ENCODE data around the gene SEC23A.
"Not testable (repeated sequence)": the region's sequence is repeated elsewhere in the genome, so short reads cannot be mapped to it uniquely, and the experiment has no call there.

SEC23A gene

GRCh38 chr14:39015964-39016577, 87.0 kb downstream of the SEC23A start:
- WGBS (ENCODE audit: insufficient coverage, insufficient read length) = no CpG with 5 or more reads among the region's 3 CpGs
- Histone ChIP-seq H3K4me1 (ENCODE audit: control insufficient read depth, insufficient read depth, low read length) (no peaks in the 10 kb centered on the region), H3K9me3 (ENCODE audit: control insufficient read depth, insufficient read depth, low read length) (no peaks in the 10 kb centered on the region), H3K4me3 (ENCODE audit: low read length) (no peak overlapping the region), H3K27ac (ENCODE audit: low read length) (no peak overlapping the region), H3K36me3 (ENCODE audit: control insufficient read depth, insufficient read depth, low read length) (no peaks in the 10 kb centered on the region), H3K27me3 (ENCODE audit: control insufficient read depth, insufficient read depth, low read length) (no peaks in the 10 kb centered on the region)
- DNase-seq (ENCODE audit: low read depth, low spot score) = no peak

GRCh38 chr14:39015360-39015961, 87.6 kb downstream of the SEC23A start:
- no peaks in the 10 kb centered on the region for H3K9me3 ChIP-seq (ENCODE audit: control insufficient read depth, insufficient read depth, low read length)
- H3K4me1 ChIP-seq (ENCODE audit: control insufficient read depth, insufficient read depth, low read length) = no peaks in the 10 kb centered on the region
- peak; percentile 4 for DNase-seq (ENCODE audit: low read depth, low spot score)
- H3K27ac ChIP-seq (ENCODE audit: low read length) = no peak overlapping the region
- H3K4me3 ChIP-seq (ENCODE audit: low read length) = no peak overlapping the region
- H3K36me3 ChIP-seq (ENCODE audit: control insufficient read depth, insufficient read depth, low read length) = no peaks in the 10 kb centered on the region
- WGBS (ENCODE audit: insufficient coverage, insufficient read length) = no CpG with 5 or more reads among the region's 5 CpGs
- H3K27me3 ChIP-seq (ENCODE audit: control insufficient read depth, insufficient read depth, low read length) = no peaks in the 10 kb centered on the region

GRCh38 chr14:39014460-39014859, 88.6 kb downstream of the SEC23A start:
- Histone ChIP-seq H3K27ac (ENCODE audit: low read length) (no peak overlapping the region), H3K27me3 (ENCODE audit: control insufficient read depth, insufficient read depth, low read length) (no peaks in the 10 kb centered on the region), H3K4me3 (ENCODE audit: low read length) (no peak overlapping the region), H3K4me1 (ENCODE audit: control insufficient read depth, insufficient read depth, low read length) (no peaks in the 10 kb centered on the region), H3K36me3 (ENCODE audit: control insufficient read depth, insufficient read depth, low read length) (no peaks in the 10 kb centered on the region), H3K9me3 (ENCODE audit: control insufficient read depth, insufficient read depth, low read length) (no peaks in the 10 kb centered on the region)
- DNase-seq (ENCODE audit: low read depth, low spot score) = no peak
- WGBS (ENCODE audit: insufficient coverage, insufficient read length) = no CpG with 5 or more reads among the region's 1 CpG

GRCh38 chr14:39008965-39009364, 94.1 kb downstream of the SEC23A start:
- H3K27me3 ChIP-seq (ENCODE audit: control insufficient read depth, insufficient read depth, low read length); H3K27ac ChIP-seq (ENCODE audit: low read length); H3K4me1 ChIP-seq (ENCODE audit: control insufficient read depth, insufficient read depth, low read length); H3K9me3 ChIP-seq (ENCODE audit: control insufficient read depth, insufficient read depth, low read length); DNase-seq (ENCODE audit: low read depth, low spot score); H3K4me3 ChIP-seq (ENCODE audit: low read length); H3K36me3 ChIP-seq (ENCODE audit: control insufficient read depth, insufficient read depth, low read length): not testable (repeated sequence)
- WGBS (ENCODE audit: insufficient coverage, insufficient read length) = no CpG with 5 or more reads among the region's 1 CpG

- Histone ChIP-seq H3K27me3 (ENCODE audit: control insufficient read depth, insufficient read depth, low read length) (no peaks in the 10 kb centered on the region), H3K9me3 (ENCODE audit: control insufficient read depth, insufficient read depth, low read length) (no peaks in the 10 kb centered on the region)
- no CpG with 5 or more reads among the region's 4 CpGs for WGBS (ENCODE audit: insufficient coverage, insufficient read length)
These were observed 96.2 kb downstream of the SEC23A start for GRCh38 chr14:39006721-39007410.

GRCh38 chr14:39005044-39005880, 97.8 kb downstream of the SEC23A start:
- H3K36me3 ChIP-seq (ENCODE audit: control insufficient read depth, insufficient read depth, low read length) = no peaks in the 10 kb centered on the region
- H3K4me1 ChIP-seq (ENCODE audit: control insufficient read depth, insufficient read depth, low read length) = no peaks in the 10 kb centered on the region
- no CpG with 5 or more reads among the region's 8 CpGs for WGBS (ENCODE audit: insufficient coverage, insufficient read length)
- no peak for DNase-seq (ENCODE audit: low read depth, low spot score)
- no peak overlapping the region for H3K4me3 ChIP-seq (ENCODE audit: low read length)
- H3K27ac ChIP-seq (ENCODE audit: low read length) = no peak overlapping the region
- no peaks in the 10 kb centered on the region for H3K27me3 ChIP-seq (ENCODE audit: control insufficient read depth, insufficient read depth, low read length)
- no peaks in the 10 kb centered on the region for H3K9me3 ChIP-seq (ENCODE audit: control insufficient read depth, insufficient read depth, low read length)

More at GRCh38 chr14:39006721-39007410, 96.2 kb downstream of the SEC23A start:
- no peaks in the 10 kb centered on the region for H3K36me3 ChIP-seq (ENCODE audit: control insufficient read depth, insufficient read depth, low read length)
- no peaks in the 10 kb centered on the region for H3K4me1 ChIP-seq (ENCODE audit: control insufficient read depth, insufficient read depth, low read length)
- no peak overlapping the region for H3K4me3 ChIP-seq (ENCODE audit: low read length)
- H3K27ac ChIP-seq (ENCODE audit: low read length) = no peak overlapping the region
- DNase-seq (ENCODE audit: low read depth, low spot score) = no peak

- H3K36me3 ChIP-seq (ENCODE audit: control insufficient read depth, insufficient read depth, low read length) = no peaks in the 10 kb centered on the region
- DNase-seq (ENCODE audit: low read depth, low spot score) = no peak
- no peaks in the 10 kb centered on the region for H3K27me3 ChIP-seq (ENCODE audit: control insufficient read depth, insufficient read depth, low read length)
- no peak overlapping the region for H3K4me3 ChIP-seq (ENCODE audit: low read length)
- H3K27ac ChIP-seq (ENCODE audit: low read length) = no peak overlapping the region
- H3K9me3 ChIP-seq (ENCODE audit: control insufficient read depth, insufficient read depth, low read length) = no peaks in the 10 kb centered on the region
- no peaks in the 10 kb centered on the region for H3K4me1 ChIP-seq (ENCODE audit: control insufficient read depth, insufficient read depth, low read length)
- WGBS (ENCODE audit: insufficient coverage, insufficient read length) = 100% methylated on average over 1 of the region's 1 CpG
These were observed 103.1 kb downstream of the SEC23A start for GRCh38 chr14:38999949-39000348.

GRCh38 chr14:38994731-38995130, 108.3 kb downstream of the SEC23A start:
- H3K27me3 ChIP-seq (ENCODE audit: control insufficient read depth, insufficient read depth, low read length) = no peaks in the 10 kb centered on the region

GRCh38 chr14:38993981-38994380, 109.1 kb downstream of the SEC23A start:
- no peaks in the 10 kb centered on the region for H3K36me3 ChIP-seq (ENCODE audit: control insufficient read depth, insufficient read depth, low read length)
- H3K4me3 ChIP-seq (ENCODE audit: low read length) = no peak overlapping the region
- no CpG with 5 or more reads among the region's 2 CpGs for WGBS (ENCODE audit: insufficient coverage, insufficient read length)
- no peaks in the 10 kb centered on the region for H3K4me1 ChIP-seq (ENCODE audit: control insufficient read depth, insufficient read depth, low read length)
- H3K27me3 ChIP-seq (ENCODE audit: control insufficient read depth, insufficient read depth, low read length) = no peaks in the 10 kb centered on the region
- DNase-seq (ENCODE audit: low read depth, low spot score) = no peak
- no peak overlapping the region for H3K27ac ChIP-seq (ENCODE audit: low read length)
- no peaks in the 10 kb centered on the region for H3K9me3 ChIP-seq (ENCODE audit: control insufficient read depth, insufficient read depth, low read length)

More at GRCh38 chr14:38994731-38995130, 108.3 kb downstream of the SEC23A start:
- DNase-seq (ENCODE audit: low read depth, low spot score) = no peak
- Histone ChIP-seq H3K36me3 (ENCODE audit: control insufficient read depth, insufficient read depth, low read length) (no peaks in the 10 kb centered on the region), H3K9me3 (ENCODE audit: control insufficient read depth, insufficient read depth, low read length) (no peaks in the 10 kb centered on the region), H3K27ac (ENCODE audit: low read length) (no peak overlapping the region), H3K4me1 (ENCODE audit: control insufficient read depth, insufficient read depth, low read length) (no peaks in the 10 kb centered on the region), H3K4me3 (ENCODE audit: low read length) (no peak overlapping the region)
- no CpG with 5 or more reads among the region's 3 CpGs for WGBS (ENCODE audit: insufficient coverage, insufficient read length)

GRCh38 chr14:38992067-38992844, 110.8 kb downstream of the SEC23A start:
- Histone ChIP-seq H3K36me3 (ENCODE audit: control insufficient read depth, insufficient read depth, low read length) (no peaks in the 10 kb centered on the region), H3K4me1 (ENCODE audit: control insufficient read depth, insufficient read depth, low read length) (no peaks in the 10 kb centered on the region), H3K27me3 (ENCODE audit: control insufficient read depth, insufficient read depth, low read length) (no peaks in the 10 kb centered on the region), H3K27ac (ENCODE audit: low read length) (no peak overlapping the region), H3K4me3 (ENCODE audit: low read length) (no peak overlapping the region), H3K9me3 (ENCODE audit: control insufficient read depth, insufficient read depth, low read length) (no peaks in the 10 kb centered on the region)
- DNase-seq (ENCODE audit: low read depth, low spot score) = no peak
- no CpG with 5 or more reads among the region's 4 CpGs for WGBS (ENCODE audit: insufficient coverage, insufficient read length)

Data from iPS DF 6.9 (cell line).